Prostate gland (tissue), 2 donors: ENCODE measurements around the gene SEZ6L.

Experiments used
- CTCF ChIP-seq, 4 experiments: fragments of 200-600 bp in 2 of 4; fragments of 450-650 bp in 2 of 4; sonication (generic) in 2 of 4; IDR thresholded peaks; 1 replicate in 3 of 4; 2 replicates in 1 of 4; pipeline ENCODE4 v1.5.1; 2016 to 2019; ENCODE audit warnings: antibody characterized with exemption in 4 of 4, mild to moderate bottlenecking in 2 of 4, moderate library complexity in 2 of 4
- POLR2A ChIP-seq: fragments of 450-650 bp; IDR thresholded peaks from one replicate; pipeline ENCODE4 v1.6.1; 2016; ENCODE audit warnings: antibody characterized with exemption, mild to moderate bottlenecking
- POLR2AphosphoS5 ChIP-seq: sonication (generic); formaldehyde crosslinking; IDR thresholded peaks from one replicate; pipeline ENCODE4 v1.6.1; 2017; ENCODE audit warnings: antibody characterized with exemption

- TF ChIP-seq CTCF (IDR thresholded peaks at IDR 0.05) (no peak), POLR2A (no peak), POLR2AphosphoS5 (no peak)
Measured at GRCh38 chr22:26283330-26283729, 114.1 kb downstream of the SEZ6L start.
